HG03565 (cell line): ENCODE measurements around the gene FMO3.

Source experiments
- ATAC-seq: cut with Tn5 transposase; IDR thresholded peaks from one replicate; pipeline ENCODE4 v1.9.1; 2021; ENCODE audit warnings: mild to moderate bottlenecking, moderate library complexity; ENCODE audit not compliant: unreplicated experiment

The FMO3 gene

DNA sequence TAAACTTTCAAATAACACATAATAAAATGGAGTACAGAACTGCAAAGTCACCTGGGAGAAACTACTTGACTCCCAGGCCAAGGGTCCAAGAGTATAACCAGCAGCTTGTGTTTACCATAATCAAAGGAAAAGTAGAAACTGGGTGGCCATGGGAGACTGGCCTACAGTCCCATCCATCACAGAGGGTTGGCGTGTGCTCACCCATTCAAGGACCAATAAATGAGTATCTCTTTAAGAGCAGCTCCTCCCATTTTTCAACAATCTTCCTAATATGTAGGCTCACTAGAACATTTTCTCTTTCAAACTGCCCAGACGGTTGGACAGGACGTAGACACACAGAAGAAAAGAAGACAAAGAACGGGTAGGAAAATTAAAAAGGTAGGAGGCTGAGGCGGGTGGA is at the start of gene FMO3:
TSS of gene FMO3 (plus strand) at position 302 of the 400 bp plus-strand sequence. CDS start 1,754 bp downstream, outside the sequence.
- ATAC-seq = no peak

DNA sequence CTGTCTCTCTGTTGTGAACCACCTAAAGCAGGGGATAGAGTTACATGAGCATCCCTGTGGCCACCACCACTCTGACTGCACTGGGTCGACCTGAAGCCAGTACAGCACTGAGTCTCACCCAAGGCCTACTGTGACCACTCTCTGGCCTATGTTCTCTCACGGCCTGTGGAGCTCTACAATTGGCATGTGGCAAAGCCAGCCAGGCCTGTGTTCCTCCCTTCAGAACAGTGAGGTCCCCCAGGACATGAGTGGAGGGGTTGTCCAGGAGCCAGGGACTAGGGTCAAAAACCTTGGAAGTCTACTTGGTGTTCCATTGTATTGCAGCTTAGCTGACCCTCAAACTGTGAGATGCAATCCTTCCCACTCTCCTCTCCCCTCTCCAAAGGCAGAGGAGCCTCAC is 42.7 kb upstream of the FMO3 start:
- ATAC-seq = no peak

DNA sequence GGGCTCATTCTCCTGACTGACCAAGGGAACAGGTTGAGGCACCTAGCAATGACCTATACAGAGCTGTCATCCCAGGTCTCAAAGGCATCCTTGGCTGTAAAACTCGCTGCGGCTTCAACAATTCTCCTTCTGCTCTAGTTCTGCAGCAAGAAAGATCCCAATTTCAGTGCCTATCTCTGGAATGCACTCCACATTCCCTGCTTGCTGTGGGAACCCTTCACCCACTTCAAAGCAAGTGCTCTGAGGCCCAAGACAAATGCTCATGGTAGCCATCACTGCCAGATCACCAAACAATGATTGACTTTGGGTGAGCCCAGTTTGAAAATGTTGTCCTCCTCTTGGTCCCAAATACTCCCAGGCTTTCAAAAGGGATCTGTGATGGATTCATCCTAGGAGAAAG is 37.7 kb upstream of the FMO3 start:
- ATAC-seq = no peak

DNA sequence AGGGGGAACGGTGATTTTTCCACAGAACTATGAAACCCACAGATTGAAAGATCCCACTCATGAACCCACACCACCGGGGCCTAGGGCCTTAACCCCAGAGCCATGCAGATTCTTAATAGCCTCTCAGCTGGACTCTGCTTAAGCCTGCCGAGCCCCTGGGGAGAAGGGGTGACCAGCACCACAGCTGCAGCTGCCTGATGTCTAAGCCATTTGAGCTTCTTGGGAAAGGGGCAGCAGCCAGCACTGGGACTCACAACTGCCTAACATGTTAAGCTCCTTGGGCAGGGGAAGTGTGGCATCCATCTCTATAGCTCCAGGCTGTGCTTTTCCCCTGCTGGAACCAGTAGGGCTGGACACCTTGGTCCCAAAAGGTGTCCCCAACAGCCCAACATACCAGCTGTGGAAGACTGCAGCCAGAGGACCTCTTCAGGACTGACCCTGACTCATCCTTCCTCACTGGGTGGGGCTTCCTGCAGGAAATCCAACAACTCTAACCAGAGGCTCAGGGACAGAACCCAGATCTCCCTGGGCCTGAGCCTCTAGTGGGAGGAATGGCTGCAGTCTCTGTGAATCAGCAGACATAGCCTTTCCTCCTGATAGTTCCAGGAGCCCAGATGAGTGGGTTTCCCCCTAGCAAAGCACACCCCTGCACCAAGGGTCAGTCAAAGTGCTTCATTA is 34.6 kb upstream of the FMO3 start:
- ATAC-seq = no peak

DNA sequence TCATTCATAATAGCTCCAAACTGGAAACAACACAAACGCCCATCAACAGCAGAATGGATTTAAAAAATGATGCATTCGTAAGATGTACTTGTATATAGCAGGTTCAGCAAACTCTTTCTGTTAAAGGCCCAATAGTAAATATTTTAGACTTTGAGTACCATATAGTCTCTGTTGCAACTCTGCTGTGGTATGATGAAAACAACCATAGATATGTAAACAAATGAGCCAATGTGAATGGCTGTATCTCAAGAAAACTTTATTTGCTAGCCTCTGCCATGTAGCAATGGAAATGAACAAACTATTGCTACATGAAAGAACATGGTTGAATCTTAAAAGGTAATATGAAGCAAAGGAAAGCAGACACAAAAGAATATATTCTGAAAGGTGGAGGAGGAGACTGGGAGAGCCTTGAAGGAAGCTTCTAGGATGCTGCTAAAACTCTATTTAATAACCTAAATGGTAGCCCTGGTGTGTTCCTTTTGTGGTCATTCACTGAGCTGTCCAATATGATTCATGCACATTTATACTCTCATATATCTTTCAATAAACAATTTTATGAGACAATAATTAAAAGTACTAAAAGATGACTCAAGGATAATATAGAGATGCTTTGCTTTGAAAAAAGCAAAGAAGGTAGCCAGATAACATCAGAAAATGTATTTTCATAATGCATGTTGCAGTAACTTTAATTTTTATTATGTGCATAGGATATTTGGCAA is 29.1 kb upstream of the FMO3 start:
- no peak for ATAC-seq

DNA sequence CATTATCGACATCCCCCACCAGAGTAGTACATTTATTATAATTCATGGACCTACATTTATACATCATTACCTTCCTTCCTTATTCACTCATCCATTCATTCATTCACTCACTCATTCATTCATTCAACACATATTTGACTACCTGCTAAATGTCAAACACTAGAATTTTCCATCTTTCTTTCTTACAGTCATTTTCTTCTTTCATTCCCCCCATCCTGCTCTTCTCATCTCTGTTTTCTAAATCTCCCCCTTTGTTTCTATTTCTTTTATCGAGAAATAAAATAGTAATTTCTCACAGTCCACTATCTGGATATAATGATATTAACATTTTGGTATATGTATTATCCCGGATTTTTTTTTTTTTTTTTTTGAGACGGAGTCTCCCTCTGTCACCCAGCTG is 27.8 kb upstream of the FMO3 start:
- no peak for ATAC-seq

DNA sequence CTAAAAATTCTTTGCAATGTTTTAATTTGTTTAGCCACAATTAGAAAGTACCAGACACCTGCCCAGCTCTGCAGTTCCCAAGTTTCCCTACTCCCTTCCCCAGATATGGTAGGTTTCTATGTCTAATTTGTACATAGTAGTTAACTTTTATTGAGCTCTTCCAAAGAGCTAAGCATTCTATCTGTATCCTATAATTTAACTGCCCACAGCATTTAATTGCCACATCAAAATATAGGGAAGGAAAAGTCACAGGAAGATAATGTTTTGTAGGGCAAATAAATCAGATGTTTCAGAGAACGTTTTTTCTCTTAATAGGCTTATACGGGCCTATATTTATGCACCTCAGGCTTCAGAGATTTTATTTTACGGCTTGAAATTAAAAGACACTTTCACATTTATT is 15.7 kb upstream of the FMO3 start:
- ATAC-seq = no peak

DNA sequence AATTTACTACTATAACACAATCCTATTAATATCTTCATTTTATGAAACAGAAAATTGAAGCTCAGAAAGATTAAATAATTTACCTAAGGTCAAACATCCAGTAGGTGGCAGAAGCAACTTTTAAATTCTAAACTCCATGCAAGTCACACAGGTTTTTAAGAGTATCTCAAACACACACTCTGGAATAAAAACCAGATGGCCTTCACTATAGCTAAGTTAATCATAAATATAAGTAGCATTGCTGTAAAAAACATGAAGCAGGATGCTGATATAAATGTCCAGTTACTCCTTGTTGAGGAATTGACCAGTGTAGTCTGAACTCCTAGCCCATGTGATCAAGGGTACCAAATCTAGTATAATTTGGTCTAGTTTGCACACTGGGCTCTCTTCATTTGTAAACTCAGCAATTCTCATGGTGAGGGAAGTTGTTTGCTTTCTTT is 9.4 kb upstream of the FMO3 start:
- no peak for ATAC-seq

DNA sequence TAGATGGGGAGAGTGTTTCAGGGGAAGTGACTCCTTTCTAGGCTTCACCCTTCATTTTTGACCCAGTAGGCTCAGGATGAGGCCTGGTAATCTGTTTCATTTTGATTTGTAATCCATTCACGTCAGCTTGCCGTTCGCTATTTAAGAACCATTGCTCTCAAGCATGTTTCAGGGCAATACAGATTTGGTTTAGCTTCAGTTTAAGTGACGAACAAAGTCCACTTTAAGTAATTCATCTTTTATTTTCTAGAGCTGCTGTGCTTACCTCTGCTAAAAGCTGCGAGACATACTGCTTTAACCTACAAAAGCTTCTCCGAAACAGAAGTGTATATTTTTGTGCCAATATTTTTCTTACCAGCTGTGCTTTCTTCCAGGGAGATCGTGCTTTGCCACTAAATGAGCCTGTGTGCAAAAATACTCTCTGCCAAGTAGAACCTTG is 8.9 kb upstream of the FMO3 start:
- no peak for ATAC-seq

DNA sequence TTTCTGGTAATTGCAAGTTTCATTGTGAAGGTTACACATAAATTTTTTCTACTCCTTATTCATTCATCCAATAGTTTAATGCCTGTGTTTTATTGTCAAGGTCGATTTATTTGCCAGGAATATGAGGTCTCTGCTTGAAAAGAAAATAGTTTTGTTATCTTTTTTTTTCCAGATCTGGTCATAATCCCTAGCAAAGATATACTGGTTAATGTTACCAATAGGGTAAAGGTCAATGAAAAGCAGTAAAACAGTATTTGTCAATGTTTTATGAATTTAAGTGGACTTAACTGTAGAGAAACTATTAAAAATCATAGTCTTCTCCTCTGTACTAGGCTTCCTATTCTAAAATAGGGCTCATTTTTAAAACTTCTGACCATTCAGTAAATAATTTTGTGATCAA is 8.1 kb upstream of the FMO3 start:
- no peak for ATAC-seq

DNA sequence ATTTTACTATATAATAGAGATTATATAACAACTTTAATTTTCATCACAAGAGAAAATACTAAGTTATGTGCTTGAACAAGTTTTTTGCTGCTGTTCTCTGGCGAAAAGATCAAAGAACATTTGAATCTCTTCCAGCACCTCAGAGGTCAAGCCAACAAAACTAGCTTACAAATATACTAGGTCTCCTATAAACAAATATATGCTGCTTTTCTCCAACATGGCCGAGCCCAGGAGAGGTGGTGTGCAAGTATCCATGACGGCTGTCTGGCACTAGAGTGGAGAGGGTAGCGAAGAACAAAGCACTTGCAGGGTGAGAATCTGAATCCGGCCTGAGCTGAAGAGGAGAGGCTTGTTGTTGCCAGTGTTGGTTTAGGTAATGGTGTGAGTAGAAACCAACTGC is 7.5 kb upstream of the FMO3 start:
- no peak for ATAC-seq

DNA sequence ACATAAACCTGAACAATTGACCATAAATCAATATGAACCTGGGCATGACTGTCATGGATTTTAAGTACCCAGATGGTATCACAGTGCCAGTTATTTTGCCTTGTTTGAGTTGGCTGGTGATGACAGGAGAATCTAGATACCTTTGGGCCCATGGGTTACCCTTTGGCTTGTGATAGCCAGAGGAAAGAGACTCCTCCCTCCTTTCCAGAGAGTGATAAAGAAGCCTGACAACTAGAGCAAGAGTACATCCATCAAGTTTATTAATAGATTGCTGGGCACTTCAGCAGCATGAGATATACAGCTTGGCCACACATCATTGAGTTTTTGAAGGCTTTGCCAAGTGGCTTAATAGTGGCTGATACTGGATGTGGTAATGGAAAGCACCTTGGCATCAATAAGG is 6.6 kb upstream of the FMO3 start:
- no peak for ATAC-seq

DNA sequence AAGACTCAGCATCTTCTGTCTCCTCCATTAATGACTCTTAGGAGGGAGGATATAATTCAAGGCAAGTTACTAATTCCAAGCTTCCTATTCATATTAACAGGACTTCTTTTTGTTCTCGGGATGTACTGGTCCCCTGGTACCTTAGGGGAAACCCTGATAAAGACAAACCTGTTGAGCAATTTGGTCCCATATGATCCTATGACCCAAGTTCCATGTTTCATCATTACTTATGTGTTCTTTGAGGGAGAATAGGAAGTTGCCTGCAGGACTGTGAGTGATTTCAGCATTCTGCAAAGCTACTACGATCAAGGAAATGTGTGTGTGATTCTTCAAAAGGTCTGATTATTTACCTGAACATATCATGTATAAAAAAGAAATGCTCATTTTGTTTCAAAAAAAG is 5.8 kb upstream of the FMO3 start:
- no peak for ATAC-seq

DNA sequence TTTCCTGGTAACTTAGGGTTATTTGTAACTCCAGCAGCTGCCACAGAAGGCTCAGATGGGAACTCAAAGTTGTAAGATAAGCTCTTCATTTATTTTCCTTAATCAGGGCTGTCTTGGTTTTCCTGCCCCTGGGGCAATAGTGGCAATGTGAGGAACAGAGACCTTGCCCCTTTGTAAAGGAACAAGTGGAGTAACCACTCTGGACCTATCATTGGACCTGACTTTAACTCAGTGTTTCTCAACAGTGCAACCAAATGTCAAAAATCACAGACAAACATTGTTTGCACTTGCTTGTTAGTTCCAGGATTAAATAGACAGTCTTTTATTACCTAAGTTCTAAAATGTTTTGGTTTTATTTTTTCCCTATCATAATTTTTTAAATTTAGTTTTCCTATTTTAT is 2.8 kb upstream of the FMO3 start:
- ATAC-seq = no peak

DNA sequence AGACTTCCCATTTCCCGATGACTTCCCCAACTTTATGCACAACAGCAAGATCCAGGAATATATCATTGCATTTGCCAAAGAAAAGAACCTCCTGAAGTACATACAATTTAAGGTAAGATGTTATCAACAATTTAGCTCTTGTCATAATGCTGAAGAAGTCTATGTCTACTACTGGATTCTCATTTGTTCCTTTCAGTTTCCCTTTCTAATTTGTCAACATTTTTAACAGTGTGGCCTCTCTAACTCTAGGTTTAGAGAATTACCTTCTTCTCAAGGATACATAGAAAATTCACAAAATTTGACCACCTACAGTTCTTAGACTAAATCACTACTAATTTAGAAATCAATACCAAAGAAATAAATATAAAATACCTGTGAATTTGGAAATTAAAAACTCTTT is 13.2 kb downstream of the FMO3 start:
- no peak for ATAC-seq

DNA sequence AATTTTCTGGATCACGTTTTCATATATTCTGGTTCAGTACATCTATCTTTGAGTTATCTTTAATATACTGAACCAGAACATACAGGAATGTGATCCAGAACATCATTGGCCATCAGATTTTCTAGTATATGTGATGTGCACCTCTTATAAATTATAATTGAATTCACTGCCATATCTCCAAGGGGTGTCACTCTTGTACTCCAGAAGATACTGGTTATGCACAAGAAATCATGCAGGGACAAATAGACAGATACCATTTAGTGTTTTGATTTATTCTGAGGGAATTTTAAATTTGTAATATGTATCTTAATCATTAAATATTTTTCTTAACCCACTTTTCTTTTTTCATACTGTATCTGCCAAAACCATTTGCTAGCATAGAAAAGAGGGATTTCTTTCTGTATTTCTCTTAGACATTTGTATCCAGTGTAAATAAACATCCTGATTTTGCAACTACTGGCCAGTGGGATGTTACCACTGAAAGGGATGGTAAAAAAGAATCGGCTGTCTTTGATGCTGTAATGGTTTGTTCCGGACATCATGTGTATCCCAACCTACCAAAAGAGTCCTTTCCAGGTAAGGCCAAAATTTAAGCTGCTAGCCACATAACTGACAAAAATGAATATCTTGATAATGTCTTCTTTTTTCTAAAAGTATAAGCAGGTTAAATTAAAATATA is 16.7 kb downstream of the FMO3 start:
- no peak for ATAC-seq

DNA sequence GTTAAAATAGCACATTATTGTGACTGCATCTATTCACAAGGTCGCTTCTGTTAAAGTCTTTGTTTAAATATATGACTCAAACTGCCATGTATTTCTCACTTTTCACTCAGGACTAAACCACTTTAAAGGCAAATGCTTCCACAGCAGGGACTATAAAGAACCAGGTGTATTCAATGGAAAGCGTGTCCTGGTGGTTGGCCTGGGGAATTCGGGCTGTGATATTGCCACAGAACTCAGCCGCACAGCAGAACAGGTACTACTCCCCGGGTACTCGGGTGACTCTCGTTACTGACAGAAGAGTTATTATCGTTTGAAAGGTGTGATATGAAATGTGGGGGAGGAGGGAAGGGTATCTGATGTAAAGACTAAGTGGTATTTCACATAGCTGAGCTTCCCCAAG is 17.3 kb downstream of the FMO3 start:
- ATAC-seq = no peak

DNA sequence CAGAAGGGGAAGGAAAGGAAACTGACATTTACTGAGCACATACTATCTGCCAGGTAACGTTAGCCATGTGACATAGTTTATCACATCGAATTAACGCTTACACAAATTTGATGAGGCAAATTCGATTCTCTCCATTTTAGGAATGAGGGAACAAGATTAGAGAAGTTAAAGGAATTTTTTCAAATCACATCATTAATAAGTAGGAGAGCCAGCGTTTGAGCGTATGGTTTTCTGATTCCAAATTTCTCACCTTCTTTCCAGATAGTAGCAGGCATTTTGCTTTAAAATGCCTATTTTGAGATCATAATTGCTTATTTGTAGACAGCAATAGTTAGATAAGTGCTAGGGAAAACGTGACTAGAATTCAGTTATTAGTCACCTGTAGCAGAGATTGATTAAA is 19.3 kb downstream of the FMO3 start:
- no peak for ATAC-seq

DNA sequence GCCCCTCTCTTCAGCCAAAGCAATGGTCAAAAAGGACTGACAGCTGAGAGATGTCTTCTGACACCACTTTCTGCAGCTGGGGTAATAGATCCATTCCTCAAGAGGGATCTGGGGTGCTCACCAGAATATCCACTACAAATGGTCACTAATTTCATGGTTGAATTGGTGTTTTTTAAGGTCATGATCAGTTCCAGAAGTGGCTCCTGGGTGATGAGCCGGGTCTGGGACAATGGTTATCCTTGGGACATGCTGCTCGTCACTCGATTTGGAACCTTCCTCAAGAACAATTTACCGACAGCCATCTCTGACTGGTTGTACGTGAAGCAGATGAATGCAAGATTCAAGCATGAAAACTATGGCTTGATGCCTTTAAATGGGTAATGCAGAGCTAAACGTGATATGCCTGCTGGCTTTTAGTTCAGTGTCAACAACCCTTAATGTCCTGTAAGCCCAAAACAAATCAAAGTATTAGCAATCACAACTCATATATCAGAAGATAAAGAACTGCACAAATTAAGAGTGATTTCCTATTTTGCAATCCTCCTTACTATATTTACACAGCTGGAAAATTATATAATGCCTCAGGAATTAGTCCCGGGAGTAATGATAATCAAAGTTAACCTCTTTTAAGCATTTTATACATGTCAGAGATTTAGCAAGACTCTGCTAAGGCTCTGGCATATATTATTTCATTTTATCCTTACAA is 20.1 kb downstream of the FMO3 start:
- ATAC-seq = no peak

DNA sequence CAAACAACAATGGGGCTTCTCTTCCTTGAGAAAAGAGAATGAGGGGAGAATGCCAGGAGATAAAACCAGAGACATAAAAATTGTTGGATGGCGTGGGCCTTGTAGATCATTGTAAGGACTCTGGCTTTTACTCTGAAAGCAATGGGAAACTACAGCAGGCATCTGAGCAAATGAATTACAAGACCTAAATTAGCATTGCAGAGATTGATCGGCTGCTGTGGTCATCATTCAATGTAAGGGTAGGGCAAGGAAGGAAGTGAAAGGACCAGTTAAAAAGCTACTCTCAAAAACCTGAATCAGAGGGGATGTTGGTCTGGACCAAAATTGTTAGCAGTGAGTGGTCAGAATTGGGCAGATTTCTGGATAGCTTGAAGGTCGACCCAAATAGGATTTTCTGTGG is 21.4 kb downstream of the FMO3 start:
- ATAC-seq = no peak

DNA sequence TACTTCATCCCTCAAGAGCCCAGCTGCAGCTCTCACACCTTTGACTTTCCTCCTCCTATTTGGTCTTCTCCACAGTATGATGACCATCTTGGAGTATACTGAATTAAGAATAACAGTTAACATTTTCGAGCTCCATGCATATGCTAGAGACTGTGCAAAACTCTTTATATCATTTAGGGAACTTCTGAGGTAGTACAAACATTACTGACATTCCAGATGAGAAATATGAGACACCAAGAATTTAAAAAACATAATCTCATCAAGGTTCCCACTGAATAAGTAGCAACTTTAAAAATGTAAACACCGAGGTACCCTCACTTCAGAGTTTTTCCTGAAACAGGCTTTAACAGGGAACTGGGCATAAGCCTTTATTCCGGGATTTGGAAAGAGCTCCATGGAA is 22.7 kb downstream of the FMO3 start:
- ATAC-seq = no peak
